Epithelial cell of esophagus (primary cell): ENCODE measurements around the gene ATP6V0D1.

Experiments
- DNase-seq: peaks from one replicate; pipeline ENCODE4 v3.0.0; 2010; ENCODE audit warnings: low read depth
- H3K4me3 ChIP-seq: 2 replicates; pipeline ENCODE4 v1.5.1; 2011; ENCODE audit warnings: mild to moderate bottlenecking, low read length, control low read depth
- TF ChIP-seq, protein P1 (sequence below): IDR thresholded peaks from 2 replicates; pipeline ENCODE4 v1.5.1; 2011; ENCODE audit warnings: low read depth, mild to moderate bottlenecking, low read length, control low read depth, inconsistent platforms; ENCODE audit not compliant: insufficient read depth; ENCODE audit errors: missing control alignments

Gene ATP6V0D1

DNA sequence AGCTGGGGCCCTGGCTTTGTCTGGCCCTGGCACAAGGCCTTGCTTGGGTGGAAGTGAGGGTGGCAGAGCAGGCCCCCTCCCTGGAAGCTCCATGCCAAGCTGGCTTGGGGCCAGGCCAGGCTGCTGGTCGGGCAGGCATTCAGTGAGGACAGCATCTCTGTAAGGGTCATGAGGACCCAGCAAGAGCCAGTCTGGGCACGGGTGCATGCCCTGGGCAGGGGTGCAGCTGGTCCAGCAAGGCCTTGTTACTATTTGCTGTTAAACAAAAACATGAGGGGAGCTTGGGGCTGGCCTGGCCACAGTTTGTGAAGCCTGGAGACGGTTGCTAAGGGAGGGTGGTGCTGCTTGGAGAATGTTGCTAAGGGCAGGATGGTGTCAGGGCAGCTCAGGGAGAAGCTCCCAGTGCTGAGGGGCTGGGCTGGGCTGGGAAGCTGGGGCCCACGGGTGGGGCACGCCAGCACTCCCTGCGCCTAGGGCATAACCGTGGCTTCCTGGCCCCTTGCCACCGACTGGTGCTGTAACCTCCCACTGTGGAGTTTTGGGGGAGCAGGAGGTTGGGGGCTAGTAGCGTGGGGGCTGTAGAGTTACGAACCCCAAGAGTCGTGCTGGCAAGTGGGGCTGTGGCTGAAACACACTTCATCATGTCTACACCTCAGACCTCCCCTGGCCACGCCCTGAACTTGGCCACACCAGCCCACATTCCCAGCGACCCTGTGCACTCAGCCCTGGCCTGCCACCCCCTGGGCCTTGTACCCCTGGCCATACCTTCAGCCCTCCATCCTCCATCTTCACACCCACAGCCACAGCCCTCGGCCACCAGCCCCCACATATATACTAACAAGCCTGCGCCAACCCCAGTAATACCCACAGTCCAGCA lies 89.3 kb downstream of the ATP6V0D1 start:
- H3K4me3 ChIP-seq: no peak overlapping the region
- DNase-seq: no peak
- TF ChIP-seq, protein P1, sequence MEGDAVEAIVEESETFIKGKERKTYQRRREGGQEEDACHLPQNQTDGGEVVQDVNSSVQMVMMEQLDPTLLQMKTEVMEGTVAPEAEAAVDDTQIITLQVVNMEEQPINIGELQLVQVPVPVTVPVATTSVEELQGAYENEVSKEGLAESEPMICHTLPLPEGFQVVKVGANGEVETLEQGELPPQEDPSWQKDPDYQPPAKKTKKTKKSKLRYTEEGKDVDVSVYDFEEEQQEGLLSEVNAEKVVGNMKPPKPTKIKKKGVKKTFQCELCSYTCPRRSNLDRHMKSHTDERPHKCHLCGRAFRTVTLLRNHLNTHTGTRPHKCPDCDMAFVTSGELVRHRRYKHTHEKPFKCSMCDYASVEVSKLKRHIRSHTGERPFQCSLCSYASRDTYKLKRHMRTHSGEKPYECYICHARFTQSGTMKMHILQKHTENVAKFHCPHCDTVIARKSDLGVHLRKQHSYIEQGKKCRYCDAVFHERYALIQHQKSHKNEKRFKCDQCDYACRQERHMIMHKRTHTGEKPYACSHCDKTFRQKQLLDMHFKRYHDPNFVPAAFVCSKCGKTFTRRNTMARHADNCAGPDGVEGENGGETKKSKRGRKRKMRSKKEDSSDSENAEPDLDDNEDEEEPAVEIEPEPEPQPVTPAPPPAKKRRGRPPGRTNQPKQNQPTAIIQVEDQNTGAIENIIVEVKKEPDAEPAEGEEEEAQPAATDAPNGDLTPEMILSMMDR: no peak

DNA sequence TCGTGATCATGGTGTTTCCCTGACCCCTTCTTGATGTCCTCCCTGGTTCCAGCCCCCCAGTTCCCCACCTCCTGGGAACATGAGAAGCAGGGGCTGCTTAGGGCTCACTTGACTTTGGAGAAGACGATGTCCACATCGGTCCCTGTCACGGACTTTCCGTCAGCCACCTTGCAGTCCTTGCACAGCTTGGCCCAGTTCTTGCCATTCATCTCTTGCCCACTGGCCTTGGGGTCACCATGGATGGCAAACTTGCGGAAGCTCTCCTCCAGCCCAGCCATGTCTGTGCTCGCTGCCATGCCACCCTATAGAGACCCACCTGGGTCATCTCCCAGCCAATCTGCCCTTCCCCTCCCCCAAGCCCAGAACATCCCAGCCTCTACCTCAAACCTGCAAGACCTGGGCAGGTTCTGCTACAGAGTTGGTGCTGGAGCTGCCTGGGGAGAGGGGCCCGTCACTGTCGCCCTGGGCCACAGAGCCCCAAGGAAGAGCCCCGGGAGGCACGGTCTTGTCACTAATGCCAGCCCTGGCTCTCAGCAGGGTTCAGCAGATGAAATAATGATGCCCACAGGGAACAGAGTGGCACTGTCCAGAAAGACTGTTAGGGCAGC lies 90.0 kb downstream of the ATP6V0D1 start:
- H3K4me3 ChIP-seq: no peak overlapping the region
- DNase-seq: no peak
- TF ChIP-seq, protein P1: no peak

DNA sequence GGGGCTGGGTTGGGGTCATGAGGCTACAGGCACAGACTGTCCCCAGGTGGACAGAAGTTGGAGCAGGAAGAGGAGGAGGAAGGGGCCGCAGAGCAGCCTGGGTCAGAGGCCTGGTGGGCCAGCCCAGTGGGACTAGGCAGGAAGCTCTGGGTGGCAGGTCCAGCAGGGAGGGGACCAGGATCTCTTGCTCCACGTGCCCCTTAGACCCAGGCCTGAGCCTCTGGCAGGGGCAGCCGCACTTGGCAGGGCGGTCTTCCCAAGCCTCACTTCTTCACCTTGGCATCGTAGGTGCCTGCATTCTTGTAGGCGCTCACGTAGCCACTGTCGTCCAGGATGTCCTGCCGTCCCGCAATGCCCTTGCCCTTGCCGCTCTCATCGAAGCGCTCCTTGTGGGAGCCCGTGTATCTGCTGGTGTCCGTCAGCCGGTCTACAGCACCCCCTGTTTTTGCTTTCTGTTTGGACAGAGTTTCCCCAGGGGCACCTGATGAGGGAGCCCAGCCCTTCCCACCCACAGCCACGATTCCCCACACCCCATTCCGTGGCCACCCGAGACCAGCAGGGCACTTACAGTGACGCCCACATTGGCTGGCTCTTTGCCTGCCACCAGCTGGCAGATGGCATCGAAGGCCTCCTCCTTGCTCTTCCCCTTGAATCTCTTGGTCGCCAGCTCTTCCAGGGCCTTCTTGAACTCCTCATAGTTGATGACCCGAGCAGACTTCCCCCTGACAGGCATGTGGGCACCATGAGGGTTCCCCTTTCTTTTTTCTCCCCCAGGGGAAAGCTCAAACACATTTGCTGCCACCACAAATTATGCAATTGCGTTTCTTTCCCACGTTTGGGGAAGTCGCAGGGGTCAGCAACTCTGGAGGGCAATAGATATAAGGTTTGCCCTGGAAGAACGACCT lies 90.8 kb downstream of the ATP6V0D1 start:
- TF ChIP-seq, protein P1: no peak
- no peak overlapping the region for H3K4me3 ChIP-seq
- no peak for DNase-seq

DNA sequence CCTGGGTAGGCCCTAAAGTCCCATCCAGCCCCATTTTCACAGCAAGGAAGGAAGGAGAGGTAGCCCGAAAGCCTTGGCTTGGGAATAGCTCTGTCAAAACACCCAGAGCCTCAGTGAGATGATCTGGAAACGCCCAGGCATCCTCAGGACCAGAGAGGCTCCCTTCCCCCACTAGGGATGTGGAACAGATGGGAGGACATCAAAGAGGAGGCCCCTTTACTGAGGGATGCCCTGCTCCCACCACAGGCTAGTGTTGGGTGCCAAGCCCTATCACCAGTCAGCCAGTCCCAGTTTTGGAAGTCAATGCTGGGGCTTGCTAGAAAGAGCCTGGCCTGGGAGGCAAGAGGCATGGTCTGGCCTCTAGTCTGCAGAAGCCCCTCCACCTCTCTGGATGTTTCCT lies 92.4 kb downstream of the ATP6V0D1 start:
- TF ChIP-seq, protein P1: no peak
- DNase-seq: no peak
- H3K4me3 ChIP-seq: no peak overlapping the region

DNA sequence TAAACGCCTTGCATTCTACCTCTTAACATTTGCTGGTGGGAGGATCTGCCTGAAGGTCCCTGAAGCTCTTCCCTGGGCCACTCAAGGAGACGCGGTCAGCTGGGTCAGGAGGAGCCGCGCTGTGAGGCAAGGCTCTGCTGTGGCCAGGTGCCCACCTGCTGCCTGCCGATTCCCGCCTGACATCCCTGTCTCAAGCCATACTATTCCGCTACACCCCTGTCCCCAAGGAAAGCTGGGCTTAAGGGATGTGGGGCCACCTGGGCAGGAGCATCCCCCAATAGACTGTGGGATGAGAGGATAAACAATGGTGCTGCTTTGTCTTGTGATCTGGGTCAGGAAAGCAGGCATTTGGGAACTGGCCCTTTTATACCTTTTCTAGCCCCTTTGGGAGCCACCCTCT lies 92.8 kb downstream of the ATP6V0D1 start:
- no peak overlapping the region for H3K4me3 ChIP-seq
- TF ChIP-seq, protein P1: no peak
- no peak for DNase-seq
